NOMO-1 treated with DMSO at 0.1 percent for 48 hours (cell line): ENCODE measurements around the gene SFN.

Experiments
- DNase-seq: peaks from one replicate; lab custom pipeline; 2025; ENCODE audit not compliant: unreplicated experiment; lab: John Stamatoyannopoulos, UW

Gene SFN

GRCh38 chr1:26910343-26911160 is 47.6 kb downstream of the SFN start:
- no peak for DNase-seq

- no peak for DNase-seq
Measured at GRCh38 chr1:26911399-26912146, 48.6 kb downstream of the SFN start.

DNA sequence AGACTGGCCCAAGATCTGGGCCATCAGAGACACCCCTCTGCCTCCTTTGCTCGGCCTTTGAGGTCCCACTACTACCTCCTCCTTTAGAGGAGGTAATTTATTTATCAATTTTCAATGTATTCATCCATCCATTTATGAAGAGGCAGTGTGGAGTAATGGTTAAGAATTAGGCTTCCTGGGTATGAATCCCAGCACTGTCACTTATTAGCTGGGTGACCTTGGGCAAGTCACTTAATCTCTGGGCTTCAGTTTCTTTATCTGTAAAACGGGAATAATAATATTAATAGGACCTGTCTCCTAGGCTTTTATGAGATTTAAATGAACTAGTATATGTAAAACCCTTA is 49.2 kb downstream of the SFN start:
- no peak for DNase-seq

DNA sequence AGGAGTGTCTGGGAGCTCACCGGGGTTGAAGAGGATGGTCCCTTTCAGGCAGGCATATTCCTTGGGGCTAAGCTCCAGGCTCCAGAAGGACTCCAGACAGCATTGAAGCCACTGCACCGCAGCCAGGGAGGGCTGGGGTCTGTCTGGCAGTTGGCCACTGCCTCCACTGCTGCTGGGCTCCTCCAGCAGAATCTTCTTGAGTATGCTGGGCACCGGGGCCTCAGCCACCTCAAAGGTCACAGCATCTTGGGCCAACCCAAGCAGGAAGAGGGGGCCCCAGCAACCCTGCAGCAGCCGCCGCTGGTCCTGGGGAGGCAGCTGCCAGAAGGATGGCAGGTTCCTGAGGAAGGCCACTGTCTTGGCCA is 50.4 kb downstream of the SFN start:
- no peak for DNase-seq
